HG02610 (cell line): Measurements from ENCODE around the gene TCEAL1.
"Not testable (repeated sequence)": the region's sequence is repeated elsewhere in the genome, so short reads cannot be mapped to it uniquely, and the experiment has no call there.

Source experiments
- ATAC-seq: cut with Tn5 transposase; IDR thresholded peaks from one replicate; pipeline ENCODE4 v1.9.1; 2021; ENCODE audit warnings: mild to moderate bottlenecking, moderate library complexity; ENCODE audit not compliant: unreplicated experiment

The TCEAL1 gene

GRCh38 chrX:103631145-103631544 is 2.4 kb downstream of the TCEAL1 start:
- no peak for ATAC-seq

GRCh38 chrX:103635436-103635835 is 6.7 kb downstream of the TCEAL1 start:
- no peak for ATAC-seq

GRCh38 chrX:103637604-103638338 is 9.0 kb downstream of the TCEAL1 start:
- no peak for ATAC-seq

- not testable (repeated sequence) for ATAC-seq
Measured at GRCh38 chrX:103638479-103639346, 9.9 kb downstream of the TCEAL1 start.

- no peak for ATAC-seq
Measured at GRCh38 chrX:103640401-103641155, 11.8 kb downstream of the TCEAL1 start.

- no peak for ATAC-seq
Measured at GRCh38 chrX:103644125-103644524, 15.3 kb downstream of the TCEAL1 start.

- no peak for ATAC-seq
Measured at GRCh38 chrX:103647630-103648029, 18.9 kb downstream of the TCEAL1 start.

GRCh38 chrX:103651151-103651773 is 22.5 kb downstream of the TCEAL1 start:
- no peak for ATAC-seq

GRCh38 chrX:103655230-103656000 is 26.6 kb downstream of the TCEAL1 start:
- not testable (repeated sequence) for ATAC-seq

GRCh38 chrX:103656617-103657016 is 27.8 kb downstream of the TCEAL1 start:
- no peak for ATAC-seq

GRCh38 chrX:103657066-103657465 is 28.3 kb downstream of the TCEAL1 start:
- not testable (repeated sequence) for ATAC-seq

GRCh38 chrX:103658681-103659433 is 30.1 kb downstream of the TCEAL1 start:
- no peak for ATAC-seq

- not testable (repeated sequence) for ATAC-seq
Measured at GRCh38 chrX:103659460-103659859, 30.7 kb downstream of the TCEAL1 start.

- no peak for ATAC-seq
Measured at GRCh38 chrX:103663981-103664762, 35.4 kb downstream of the TCEAL1 start.

- ATAC-seq = no peak
Measured at GRCh38 chrX:103666202-103667107, 37.7 kb downstream of the TCEAL1 start.

- ATAC-seq = no peak
Measured at GRCh38 chrX:103669745-103670144, 41.0 kb downstream of the TCEAL1 start.
